Iris pigment epithelial cell (primary cell): ENCODE results near the gene C17orf107.

Experiments
- DNase-seq: peaks from one replicate; pipeline ENCODE4 v3.0.0-alpha.2; 2011; ENCODE audit warnings: low read depth

C17orf107 gene

GRCh38 chr17:4937553-4937952 lies 38.2 kb downstream of the C17orf107 start:
- no peak for DNase-seq

DNA sequence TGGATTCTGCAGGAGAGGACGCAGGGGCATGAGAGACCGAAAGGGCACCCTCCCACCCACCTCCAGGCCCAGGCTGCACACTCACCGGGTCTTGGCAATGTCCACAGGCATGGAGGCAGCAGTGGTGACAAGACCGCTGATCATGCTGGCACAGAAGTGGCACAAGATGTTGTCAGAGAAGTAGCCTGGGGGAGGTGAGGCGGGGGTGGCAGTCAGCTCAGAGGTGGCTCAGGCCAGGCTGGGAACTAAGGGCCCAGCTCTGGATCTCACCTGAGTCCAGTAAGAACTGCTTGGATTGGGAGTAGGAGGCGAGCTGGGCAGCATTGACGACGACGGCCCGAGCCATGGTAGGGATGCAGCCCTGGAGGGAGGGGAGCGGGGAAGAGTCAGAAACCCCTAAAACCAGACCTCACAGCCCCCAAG lies 38.7 kb downstream of the C17orf107 start:
- DNase-seq = no peak

DNA sequence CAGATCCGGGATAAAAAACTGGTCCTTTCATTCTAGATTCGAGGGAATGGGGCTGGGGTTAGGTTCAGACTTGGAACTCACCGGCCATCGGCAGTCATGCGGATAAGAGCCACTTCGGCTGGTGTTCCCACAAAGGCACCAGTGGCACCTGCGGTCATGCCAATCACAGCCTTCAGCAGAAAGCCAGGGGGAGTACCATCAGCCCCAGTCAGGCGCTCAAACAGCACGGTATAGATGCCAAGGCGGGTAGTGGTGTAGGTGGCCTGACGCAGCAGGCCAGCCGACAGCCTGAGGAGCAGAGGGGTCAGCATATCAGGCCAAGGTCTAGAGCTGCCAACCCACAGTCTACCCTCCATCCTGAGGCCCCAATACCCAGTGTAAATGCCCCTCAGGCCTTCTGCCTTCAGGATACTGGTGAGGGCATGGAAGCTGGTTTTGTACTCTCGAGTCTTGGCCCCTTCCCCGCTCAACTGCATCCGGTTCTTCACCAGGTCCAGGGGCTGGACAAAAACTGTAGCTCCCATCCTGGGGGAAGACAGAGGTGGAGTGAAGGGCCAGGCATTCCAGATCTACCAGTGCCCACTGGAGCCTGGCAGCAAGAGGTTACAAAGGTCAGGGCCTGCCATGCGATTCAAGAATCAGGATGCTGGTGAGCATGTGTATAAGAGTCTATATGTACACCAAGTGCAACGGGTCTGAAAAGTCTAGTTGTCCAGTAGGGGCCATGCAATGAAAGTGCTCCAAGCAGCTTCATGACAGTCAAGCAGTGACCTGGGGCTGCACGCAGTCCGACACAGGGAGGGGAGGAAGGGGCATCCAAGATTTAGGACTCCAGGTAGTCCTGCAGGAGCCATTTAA lies 39.6 kb downstream of the C17orf107 start:
- peak; percentile 22 for DNase-seq

- DNase-seq = peak; percentile 39
These were observed 40.1 kb downstream of the C17orf107 start for GRCh38 chr17:4939546-4939795.

GRCh38 chr17:4939796-4940554 lies 40.6 kb downstream of the C17orf107 start, which contains the start of the genes RNF167 and SLC25A11:
Gene RNF167, plus strand, starts transcription at chr17:4940268. Its CDS starts 642 bp downstream, at chr17:4940910.
Gene SLC25A11, minus strand, starts transcription at chr17:4940046. Its CDS starts 136 bp downstream, at chr17:4939910.
- DNase-seq = peak; percentile 100

DNA sequence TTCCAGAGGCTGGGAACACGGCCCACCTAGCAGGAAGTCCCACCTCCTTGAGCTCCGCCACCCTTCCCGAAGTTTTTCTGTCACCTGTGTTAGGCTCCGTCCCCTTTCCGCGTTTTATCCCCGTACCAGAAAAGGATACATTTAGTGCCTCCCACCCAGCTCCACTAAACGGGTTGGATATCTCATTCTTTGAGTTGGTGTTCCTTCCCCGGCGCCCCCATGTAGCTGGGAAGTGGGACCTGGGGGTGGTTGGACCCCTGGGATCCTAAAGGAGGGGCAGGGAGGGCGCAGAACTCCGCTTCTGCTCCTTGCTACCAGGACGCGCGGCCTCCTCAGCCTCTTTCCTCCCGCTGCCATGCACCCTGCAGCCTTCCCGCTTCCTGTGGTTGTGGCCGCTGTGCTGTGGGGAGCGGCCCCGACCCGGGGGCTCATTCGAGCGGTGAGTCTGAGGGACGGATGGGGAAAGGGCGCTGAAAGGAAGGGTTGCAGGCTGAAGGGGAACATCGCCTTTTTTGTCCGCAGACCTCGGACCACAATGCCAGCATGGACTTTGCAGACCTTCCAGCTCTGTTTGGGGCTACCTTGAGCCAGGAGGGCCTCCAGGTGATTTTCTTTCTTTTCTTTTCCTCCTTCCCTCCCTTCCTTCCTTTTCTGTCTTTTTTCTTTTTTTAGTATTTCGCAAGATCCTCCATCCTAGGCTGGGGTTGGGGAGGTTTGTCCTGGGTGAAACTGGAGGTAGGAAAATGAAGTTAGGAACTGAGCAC lies 41.4 kb downstream of the C17orf107 start:
- DNase-seq = peak; percentile 22

GRCh38 chr17:4941319-4941610 lies 41.9 kb downstream of the C17orf107 start:
- DNase-seq = no peak

- DNase-seq = no peak
These were observed 43.6 kb downstream of the C17orf107 start for GRCh38 chr17:4942760-4943508.

DNA sequence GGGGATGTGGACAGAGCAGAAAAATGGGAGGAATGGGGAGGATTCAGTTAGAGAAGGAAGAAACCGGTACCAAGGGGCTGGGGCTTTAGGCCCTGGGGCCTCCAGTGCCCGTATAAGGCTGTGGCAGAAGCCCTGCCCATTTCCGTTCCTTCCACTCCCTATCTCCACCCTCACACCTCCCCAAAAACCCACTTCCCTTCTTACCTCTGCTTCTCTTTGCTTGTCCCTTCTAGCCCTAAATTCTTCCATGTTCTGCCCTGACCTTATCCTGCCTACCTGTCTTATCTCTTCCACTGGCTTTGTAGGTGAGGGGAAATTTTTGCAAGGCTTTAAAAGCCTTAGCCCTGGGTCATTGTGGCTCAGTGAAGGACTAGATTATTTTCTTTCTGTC lies 44.8 kb downstream of the C17orf107 start:
- no peak for DNase-seq

DNA sequence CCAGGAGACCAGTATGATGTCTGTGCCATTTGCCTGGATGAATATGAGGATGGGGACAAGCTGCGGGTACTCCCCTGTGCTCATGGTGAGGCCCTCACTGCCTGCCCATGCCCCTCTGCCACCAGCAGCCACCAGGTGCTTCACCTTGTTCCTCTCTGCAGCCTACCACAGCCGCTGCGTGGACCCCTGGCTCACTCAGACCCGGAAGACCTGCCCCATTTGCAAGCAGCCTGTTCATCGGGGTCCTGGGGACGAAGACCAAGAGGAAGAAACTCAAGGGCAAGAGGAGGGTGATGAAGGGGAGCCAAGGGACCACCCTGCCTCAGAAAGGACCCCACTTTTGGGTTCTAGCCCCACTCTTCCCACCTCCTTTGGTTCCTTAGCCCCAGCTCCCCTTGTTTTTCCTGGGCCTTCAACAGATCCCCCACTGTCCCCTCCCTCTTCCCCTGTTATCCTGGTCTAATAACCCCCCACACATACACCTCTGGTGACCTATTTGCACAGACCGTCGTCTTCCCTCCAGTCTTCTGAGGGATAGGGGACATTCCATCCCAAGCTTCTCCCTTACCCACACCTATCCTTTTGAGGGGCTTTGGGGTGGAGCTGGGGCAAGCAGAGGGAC lies 45.3 kb downstream of the C17orf107 start:
- no peak for DNase-seq

- peak; percentile 92 for DNase-seq
These were observed 46.0 kb downstream of the C17orf107 start for GRCh38 chr17:4945176-4945943.

DNA sequence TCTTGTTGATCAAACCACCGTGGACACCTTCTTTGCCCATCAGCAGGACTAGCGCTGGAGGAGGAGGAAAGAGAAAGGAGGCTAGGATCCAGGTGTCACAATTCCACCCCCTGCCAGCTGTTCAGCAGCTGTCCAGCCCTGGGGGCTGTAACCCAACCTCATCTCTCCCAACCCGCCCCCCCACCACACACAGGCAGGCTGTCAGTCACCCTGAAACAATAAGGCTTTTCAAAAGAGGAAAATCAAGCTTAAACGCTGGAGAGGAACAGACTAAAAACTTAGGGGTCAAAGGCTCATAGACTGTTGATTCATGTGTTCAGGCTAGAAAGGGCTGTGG lies 46.6 kb downstream of the C17orf107 start:
- no peak for DNase-seq

DNA sequence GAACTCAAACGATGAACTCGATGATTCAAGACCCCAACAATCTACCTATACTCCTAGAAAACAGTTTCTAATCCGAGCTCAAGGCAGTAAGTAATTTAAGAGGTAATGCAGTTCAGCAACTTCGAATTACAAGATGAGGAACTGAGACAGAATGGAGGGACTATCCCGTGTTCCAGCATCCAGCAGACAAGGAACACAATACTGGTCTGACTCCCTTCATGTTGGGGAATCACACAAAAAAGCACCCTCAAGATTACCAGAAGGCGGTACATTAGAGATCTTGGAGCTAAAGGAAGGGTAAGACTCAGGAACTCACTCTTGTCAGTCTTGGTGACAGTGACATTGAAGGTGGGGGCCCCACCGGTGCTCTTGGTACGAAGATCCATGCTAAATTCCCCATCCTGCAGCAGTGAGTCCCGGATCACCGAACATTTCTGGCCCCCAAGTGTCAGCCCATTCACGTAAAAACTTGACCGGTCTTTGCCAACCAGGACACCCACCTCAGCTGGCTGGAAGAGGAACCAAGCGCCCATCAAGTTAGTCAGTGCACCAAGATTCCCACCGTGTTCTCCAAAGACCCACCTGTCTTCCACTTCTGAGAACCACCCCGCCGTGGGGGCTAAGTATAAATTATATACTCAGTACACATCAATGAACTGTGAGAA lies 47.1 kb downstream of the C17orf107 start:
- no peak for DNase-seq

DNA sequence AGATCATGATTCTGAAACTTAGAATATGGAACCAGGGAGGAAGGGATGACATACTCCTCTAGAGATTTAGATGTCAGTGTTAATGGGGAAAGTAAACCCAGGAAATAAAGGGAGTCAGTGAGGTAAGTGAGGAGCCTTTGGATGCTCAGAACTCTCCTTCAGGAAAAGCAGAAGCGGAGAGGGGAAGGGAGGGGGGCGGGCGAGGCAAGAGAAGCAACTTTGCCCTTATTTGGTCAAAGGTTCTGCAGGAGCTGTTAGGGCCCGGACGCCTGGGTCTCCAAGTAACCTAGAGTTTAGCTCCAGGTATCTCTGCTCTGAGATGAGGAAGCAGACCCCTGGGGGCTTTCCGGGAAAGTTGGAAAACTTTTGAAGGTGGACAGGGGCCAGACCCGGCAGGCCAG lies 47.7 kb downstream of the C17orf107 start:
- DNase-seq = no peak

DNA sequence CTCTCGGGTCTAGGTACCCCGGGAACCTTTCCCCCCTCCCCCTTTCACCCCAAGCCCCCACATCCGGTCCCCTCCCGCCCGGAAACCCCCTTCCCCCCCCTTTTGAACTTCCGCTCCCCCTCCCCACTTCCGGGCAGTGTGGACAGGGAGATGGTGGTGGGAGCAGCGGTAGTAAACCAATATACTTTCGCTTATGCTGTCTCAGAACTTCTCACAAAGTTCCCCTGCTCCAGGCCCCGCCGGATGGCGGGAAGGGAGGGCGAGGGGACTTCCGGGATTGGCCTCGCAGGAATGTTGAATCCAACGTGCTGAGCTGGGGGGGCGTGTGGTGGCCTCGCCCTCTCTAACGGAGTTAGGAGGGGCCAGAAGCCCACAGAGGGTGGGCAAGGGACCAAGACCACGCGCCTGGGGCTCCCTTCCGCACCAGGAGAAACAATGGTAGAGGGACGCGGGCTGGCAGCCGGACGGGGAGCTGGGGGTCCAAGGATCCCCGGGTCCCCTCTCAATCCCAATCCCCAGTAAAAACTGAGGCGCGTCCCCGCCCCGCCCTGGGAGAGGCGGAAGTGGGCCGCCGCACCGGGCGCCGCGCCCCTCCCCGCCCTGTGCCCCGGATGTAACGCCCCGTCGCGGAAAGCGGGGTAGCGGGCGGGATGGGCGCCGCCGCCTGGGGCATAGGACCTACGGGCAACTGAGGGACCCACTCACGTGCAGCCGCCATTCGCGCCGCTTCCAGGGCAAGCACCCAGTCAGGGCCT lies 48.3 kb downstream of the C17orf107 start:
- DNase-seq = peak; percentile 53

- peak; percentile 95 for DNase-seq
These were observed 49.0 kb downstream of the C17orf107 start, which contains the start of gene PFN1 for GRCh38 chr17:4948166-4948930. Gene PFN1, minus strand, starts transcription at chr17:4948530. Its CDS starts 136 bp downstream, at chr17:4948394.

GRCh38 chr17:4948931-4949320 lies 49.6 kb downstream of the C17orf107 start:
- DNase-seq = peak; percentile 93

GRCh38 chr17:4949321-4950074 lies 50.2 kb downstream of the C17orf107 start:
- peak; percentile 79 for DNase-seq
